G401 (cell line): ENCODE measurements around the gene ADNP2. TPM values are rescaled to one million over a fixed set of nuclear protein-coding genes. Genes with fewer than 3 reads are reported as not detected.
"Not testable (repeated sequence)": the region's sequence is repeated elsewhere in the genome, so short reads cannot be mapped to it uniquely, and the experiment has no call there.

Experiments
- DNase-seq: peaks from one replicate; pipeline ENCODE4 v3.0.0-alpha.2; 2015; ENCODE audit warnings: low spot score
- in situ Hi-C: cut with HindIII; loops from 2 replicates; pipeline ENCODE4 v1.10.0; 2016; ENCODE audit warnings: low sequenced_read_pairs, mixed read lengths
- total RNA-seq: library from RNA; depleted of rRNA; stranded (reverse); fragments of >200 nt; shearing (Covaris generic); gene quantifications from 2 replicates; pipeline ENCODE4 v1.2.3, GENCODE V29; 2014

The ADNP2 gene
- total RNA-seq, 1 experiment from 2014 or later = 27.3 TPM

DNA sequence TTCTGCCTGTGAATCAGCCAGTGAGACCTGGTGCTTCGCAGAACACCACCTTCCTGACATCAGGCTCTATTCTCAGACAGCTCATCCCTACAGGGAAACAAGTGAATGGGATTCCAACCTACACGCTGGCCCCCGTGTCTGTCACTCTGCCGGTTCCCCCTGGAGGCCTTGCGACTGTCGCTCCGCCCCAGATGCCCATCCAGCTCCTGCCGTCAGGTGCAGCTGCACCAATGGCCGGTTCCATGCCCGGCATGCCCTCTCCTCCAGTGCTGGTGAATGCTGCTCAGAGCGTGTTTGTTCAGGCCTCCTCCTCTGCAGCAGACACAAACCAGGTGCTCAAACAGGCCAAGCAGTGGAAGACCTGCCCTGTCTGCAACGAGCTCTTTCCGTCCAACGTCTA is 28.1 kb downstream of the ADNP2 start:
- no peak for DNase-seq
- in situ Hi-C loops = no loop called here

DNA sequence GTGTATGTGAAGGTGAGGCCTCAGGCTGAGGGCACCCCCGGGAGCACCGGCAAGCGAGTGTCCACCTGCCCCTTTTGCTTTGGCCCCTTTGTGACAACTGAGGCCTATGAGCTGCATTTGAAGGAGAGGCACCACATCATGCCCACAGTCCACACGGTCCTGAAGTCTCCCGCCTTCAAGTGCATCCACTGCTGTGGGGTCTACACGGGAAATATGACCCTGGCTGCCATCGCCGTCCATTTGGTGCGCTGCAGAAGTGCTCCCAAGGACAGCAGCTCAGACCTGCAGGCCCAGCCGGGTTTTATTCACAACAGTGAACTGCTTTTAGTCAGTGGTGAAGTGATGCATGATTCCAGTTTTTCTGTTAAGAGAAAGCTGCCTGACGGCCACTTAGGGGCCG is 28.9 kb downstream of the ADNP2 start:
- in situ Hi-C loops = no loop called here
- no peak for DNase-seq

GRCh38 chr18:80140455-80140985 is 31.5 kb downstream of the ADNP2 start:
- DNase-seq = no peak
- in situ Hi-C loops = no loop called here

GRCh38 chr18:80143881-80144280 is 34.8 kb downstream of the ADNP2 start:
- in situ Hi-C loops = no loop called here
- DNase-seq = no peak

DNA sequence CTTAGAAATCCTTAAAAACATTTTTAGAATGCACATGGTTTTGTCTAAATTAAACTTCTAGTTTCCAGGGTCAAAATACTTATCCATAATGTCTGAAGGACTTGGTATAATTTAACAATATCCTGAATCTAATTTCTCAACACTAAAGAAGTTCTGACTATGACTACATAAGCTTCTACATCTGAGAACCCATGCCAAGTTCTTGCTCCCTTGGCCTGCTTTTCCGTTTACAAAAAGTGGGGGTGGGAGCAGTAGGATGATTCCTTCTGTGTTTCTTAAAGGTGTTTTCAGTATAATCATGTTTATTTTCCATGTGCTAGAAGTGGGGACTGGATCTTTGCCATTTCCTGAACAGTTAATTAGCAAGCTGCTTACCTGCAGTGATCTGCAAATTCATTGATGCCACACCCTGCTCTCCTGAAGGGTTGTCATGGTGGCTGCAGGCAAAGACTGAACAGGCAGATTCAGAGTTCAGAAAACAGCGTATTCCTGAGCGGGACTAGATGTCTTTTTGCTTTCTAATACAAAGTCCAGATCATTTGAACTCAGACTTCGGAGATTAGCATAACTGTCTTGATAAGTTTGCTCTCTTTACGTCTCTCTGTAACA is 36.2 kb downstream of the ADNP2 start:
- DNase-seq = no peak

GRCh38 chr18:80147037-80147417 is 38.0 kb downstream of the ADNP2 start:
- DNase-seq = peak; percentile 22
- in situ Hi-C loops = no loop called here

More for the DNA sequence above, 36.2 kb downstream of the ADNP2 start:
- in situ Hi-C loops = no loop called here

GRCh38 chr18:80147418-80148325 is 38.6 kb downstream of the ADNP2 start:
- in situ Hi-C loops = no loop called here
- peak; percentile 82 for DNase-seq

- DNase-seq = no peak
- in situ Hi-C loops = no loop called here
These were observed 39.5 kb downstream of the ADNP2 start for GRCh38 chr18:80148326-80149199.

DNA sequence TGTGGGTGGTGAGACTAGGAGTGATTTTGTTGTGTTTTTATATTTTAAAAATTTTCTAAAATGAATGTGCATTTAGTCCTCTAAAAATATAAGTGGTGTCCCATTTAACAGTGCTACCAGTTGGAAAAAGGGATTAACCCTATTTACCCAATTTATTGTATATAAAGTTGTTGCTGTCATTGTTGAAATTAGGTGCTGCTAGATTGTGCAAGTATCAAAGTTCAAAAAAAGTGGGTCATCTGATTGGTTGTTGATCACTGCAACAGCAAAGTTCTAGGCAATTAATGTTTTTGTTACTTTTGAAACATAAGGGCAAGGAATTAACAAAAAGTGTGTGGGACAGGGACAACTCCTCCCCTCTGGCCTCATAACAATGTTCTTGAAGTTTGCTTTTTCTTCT is 40.6 kb downstream of the ADNP2 start:
- DNase-seq = no peak
- in situ Hi-C loops = no loop called here

DNA sequence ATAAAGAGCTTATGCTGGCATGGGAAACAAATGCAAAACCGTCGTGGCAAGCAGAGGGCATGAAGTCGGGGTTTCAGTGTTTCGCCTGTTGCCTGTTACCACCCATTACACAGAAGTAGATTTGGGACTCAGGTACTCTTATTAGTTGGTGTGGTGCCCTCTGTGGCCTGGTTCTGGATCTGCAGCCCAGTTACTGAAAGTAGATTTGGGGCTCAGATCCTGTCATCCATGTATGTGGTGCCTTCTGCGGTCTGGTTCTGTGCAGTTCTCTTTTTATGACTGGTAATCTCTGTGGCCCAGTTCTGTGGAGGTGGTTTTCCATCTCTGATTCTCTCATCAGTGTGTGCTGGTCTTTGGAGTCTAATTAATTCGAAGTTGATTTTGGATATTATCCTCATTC is 45.2 kb downstream of the ADNP2 start:
- in situ Hi-C loops = no loop called here
- peak; percentile 15 for DNase-seq

- in situ Hi-C loops = no loop called here
- DNase-seq = peak; percentile 76
These were observed 48.8 kb downstream of the ADNP2 start for GRCh38 chr18:80157708-80158343.

DNA sequence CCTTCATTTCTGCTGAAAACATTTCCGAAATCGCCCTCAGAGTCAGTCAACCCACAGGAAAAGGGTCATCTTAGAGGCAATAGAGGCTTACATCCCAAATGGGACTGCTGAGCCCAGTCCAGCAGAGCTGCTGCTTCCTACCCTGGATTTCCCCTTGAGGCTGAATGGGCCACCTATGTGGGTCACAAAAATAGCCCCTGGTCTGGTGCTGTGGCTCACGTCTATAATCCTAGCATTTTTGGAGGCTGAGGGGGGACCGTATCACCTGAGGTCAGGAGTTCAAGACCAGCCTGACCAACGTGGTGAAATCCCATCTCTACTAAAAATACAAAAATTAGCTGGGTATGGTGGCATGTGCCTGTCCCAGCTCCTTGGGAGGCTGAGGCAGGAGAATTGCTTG is 49.3 kb downstream of the ADNP2 start:
- DNase-seq = no peak
- in situ Hi-C loops = no loop called here

DNA sequence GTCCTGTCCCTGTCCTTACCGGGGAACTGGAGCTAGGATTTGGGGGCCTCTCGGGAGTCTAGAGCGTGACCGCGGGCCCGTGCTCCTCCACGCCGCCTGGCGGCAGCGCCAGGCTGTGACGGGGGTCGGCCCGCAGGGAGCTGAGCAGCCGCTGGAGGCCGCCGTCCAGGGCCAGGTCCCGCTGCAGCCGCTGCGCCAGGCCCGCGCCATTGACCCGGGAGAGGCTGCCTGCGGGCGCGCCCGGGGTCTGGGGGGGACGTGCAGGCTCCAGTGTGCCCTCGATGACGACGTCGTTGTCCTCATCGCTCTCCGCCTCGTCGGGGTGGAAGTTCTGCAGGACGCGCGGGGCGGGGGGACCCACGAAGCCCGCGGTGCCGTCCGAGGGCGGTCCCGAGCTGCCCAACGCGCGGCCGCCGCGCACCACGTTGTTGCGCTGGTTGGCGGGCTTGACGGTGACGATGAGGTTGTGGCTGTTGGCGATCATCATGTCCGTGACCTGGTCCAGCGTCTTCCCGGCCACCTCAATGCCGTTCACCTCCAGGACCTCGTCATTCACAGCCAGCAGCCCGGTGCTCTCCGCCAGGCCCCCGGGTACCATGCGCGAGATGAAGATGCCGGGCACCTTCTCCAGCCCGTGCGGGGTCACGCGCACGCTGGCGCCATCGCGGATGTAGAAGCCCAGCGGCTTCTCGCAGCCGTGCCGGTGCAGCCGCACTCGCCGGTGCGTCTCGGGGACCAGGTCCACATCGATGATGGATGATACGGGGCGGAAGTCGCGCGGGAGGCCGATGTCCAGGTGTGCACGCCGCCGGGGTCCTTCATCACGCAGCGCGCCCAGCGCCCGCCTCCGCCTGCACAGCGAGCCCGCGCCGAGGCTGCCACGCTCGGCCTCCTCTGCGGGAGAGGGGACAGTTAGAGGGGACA is 50.9 kb downstream of the ADNP2 start:
- in situ Hi-C loops = no loop called here
- no peak for DNase-seq

- in situ Hi-C loops = no loop called here
- DNase-seq = no peak
These were observed 52.8 kb downstream of the ADNP2 start for GRCh38 chr18:80161781-80162417.

DNA sequence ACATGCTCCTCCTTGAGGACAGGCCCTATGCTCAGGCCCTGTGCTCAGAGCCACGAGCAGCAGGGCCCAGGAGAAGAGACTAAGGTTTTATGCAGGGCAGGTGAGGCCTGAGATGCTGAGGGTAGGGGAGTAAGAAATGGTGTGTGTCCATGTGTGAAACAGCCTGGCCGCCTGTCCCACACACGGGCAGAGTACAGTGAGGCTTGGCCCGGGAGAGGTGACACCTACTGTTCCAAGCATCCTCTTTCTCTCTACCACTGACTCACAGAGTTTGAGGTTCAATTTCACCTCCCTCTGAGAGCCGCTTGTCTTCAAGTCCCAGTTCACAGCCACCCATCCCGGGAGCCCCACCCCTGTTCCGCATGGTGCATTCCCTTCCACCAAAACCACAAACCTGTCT is 54.1 kb downstream of the ADNP2 start:
- in situ Hi-C loops = no loop called here

GRCh38 chr18:80164727-80165355 is 55.8 kb downstream of the ADNP2 start:
- DNase-seq, in situ Hi-C loops: not testable (repeated sequence)

More for the DNA sequence above, 54.1 kb downstream of the ADNP2 start:
- DNase-seq = no peak

DNA sequence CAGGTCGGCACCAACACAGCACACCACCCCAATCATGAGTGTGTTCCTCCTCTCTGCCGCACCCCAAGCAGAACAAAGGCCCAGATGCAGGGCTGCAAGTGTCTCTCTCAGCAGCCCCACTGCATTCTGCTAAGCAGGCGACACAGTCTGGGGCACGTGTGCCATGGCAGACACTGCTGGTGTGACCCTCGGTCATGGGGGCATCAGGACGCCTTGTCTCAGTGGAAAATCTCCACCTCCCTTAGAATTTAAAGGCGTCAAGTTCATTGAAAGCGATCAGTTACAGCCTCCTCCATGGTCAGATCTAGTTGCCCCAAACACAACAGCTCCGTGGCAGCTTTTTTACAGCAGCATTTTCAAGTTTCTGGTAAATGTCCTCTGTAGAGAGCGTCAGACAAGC is 57.2 kb downstream of the ADNP2 start:
- DNase-seq = no peak
- in situ Hi-C loops = no loop called here
